NCI-H446 treated with DMSO at 0.1 percent for 48 hours (cell line): ENCODE results near the gene MLANA.
"Not testable (repeated sequence)": the region's sequence is repeated elsewhere in the genome, so short reads cannot be mapped to it uniquely, and the experiment has no call there.

Source experiments
- DNase-seq: peaks from one replicate; lab custom pipeline; 2025; lab: John Stamatoyannopoulos, UW

Gene MLANA

GRCh38 chr9:5869315-5870019 is 21.2 kb upstream of the MLANA start:
- no peak for DNase-seq

- DNase-seq = no peak
These were observed 20.7 kb upstream of the MLANA start for GRCh38 chr9:5870020-5870339.

DNA sequence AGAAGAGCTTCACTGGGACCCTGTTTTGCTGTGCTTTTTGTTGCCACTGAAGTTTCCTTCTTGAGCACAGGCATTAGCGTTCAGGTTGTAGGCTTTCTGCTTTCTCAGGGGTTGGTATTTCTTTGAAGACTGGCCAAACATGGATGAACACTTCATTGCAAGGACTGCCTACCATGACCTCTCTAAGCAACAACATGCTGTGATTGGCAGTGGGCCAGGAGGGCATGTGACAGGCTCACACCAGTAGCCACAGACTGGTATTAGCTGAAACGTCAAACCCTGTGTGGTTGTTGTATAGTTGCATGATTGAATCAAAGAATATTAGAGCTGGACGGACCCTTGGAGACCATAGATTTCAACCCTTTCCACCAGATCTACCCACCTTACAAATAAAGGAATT is 20.0 kb upstream of the MLANA start:
- DNase-seq = no peak

DNA sequence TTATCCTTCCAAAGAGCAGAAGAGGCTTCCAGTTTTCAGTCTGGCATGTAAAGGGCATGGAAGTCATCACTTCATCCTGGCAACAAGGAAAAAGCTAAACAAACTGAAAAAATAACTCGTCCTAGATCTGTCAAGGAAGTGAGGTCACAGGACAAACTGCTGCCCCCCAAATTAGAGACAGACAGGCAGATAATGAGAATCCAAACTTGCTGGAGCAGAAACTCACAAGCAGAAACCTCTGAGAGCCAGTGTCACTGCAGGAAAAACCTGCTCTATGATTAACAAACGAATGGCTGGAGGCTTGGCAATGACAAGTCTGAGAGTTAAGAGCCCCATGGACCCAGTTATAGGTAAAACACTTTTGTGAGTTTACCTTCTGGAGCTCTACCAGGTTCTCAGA is 18.9 kb upstream of the MLANA start:
- DNase-seq = no peak

GRCh38 chr9:5872511-5872910 is 18.2 kb upstream of the MLANA start:
- DNase-seq = no peak

DNA sequence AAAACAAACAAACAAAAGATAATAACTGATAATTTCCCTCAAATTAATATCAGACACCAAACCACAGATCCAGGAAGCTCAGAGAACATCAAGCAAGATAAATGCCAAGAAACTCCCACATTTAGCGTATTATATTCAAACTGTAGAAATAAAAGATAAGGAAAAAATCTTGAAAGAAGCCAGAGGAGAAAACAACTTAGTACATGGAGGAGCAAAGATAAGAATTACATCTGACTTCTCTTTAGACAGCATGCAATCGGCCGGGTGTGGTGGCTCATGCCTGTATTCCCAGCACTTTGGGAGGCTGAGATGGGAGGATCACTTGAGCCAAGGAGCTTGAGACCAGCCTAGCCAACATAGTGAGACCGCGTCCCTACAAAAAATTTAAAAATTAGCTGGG is 17.2 kb upstream of the MLANA start:
- DNase-seq = no peak

GRCh38 chr9:5874048-5874447 is 16.6 kb upstream of the MLANA start:
- DNase-seq = no peak

GRCh38 chr9:5876026-5876425 is 14.7 kb upstream of the MLANA start:
- no peak for DNase-seq

GRCh38 chr9:5876711-5877110 is 14.0 kb upstream of the MLANA start:
- no peak for DNase-seq

DNA sequence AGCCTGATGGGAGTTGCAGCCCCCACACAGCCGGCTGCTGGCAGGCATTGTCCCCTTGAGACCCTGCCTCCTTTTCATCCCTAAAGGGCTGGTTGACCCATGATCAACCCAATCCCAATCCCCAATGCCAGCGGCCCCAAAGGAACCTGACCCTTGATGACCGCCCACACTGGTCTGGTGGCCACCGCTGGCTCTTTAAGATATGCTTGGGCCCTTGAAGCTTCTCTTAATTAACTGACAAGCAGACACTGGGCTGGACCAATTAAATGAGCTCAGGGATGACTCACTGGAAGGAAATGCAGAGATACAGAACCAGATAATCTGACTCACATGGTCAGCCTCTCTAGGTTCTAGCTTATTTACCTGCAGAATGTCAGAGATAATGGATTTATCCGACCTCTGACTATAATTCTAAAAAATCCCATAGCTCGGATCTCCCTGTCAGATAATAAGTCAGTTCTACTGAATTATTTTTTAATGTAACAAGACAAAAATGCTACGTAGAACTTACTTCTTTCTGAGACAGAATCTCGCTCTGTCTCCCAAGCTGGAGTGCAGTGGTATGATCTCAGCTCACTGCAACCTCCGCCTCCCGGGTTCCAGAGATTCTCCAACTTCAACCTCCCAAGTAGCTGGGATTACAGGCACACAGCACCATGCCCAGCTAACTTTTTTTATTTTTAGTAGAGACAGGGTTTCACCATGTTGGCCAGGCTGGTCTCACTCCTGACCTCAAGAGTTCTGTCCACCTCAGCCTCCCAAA is 11.1 kb upstream of the MLANA start:
- DNase-seq = no peak

DNA sequence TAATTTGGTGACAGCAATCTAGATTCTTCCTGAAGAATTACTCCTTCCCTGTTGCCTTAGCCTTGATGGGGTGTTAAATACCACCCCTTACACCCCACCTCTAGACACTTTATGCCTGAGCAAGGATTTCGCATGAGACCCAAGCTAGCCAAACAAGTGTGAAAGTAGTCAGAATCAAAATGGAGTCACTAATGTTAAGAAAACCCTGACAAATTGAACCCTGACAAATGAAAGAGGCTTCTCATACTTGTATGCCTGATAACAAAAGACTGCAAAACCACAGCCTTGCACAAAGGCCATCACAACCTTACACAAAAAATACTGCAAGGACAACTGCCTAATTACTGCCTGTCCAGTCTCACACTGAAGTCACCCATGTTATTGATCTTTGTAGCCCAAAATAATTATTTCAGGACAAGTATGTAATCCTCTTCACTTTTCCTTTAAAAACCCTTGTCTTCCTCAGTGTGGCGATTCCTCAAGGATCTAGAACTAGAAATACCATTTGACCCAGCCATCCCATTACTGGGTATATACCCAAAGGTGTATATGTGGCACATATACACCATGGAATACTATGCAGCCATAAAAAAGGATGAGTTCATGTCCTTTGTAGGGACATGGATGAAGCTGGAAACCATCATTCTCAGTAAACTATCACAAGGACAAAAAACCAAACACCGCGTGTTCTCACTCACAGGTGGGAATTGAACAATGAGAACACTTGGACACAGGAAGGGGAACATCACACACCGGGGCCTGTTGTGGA is 8.3 kb upstream of the MLANA start:
- DNase-seq = not testable (repeated sequence)

DNA sequence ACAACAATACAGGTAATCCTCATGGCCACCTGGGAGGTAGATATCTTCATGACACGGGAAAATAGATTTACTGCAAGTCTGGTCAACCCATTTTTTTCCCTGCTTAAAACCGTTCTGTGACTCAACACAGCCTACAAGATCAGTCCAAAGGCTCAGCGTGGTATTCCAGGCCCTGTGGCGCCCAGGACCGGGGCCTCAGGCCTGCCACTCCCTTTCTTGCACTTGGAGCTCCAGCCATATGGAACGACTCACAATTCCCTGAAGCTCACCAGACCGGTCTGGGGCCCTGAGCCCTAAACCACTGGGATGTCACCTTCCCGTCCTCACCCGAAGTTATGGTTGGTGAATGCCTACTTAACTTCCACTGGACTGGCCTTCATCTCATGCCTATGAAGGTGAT is 6.5 kb upstream of the MLANA start:
- DNase-seq = no peak

GRCh38 chr9:5886114-5886939 is 4.4 kb upstream of the MLANA start:
- peak; percentile 48 for DNase-seq

DNA sequence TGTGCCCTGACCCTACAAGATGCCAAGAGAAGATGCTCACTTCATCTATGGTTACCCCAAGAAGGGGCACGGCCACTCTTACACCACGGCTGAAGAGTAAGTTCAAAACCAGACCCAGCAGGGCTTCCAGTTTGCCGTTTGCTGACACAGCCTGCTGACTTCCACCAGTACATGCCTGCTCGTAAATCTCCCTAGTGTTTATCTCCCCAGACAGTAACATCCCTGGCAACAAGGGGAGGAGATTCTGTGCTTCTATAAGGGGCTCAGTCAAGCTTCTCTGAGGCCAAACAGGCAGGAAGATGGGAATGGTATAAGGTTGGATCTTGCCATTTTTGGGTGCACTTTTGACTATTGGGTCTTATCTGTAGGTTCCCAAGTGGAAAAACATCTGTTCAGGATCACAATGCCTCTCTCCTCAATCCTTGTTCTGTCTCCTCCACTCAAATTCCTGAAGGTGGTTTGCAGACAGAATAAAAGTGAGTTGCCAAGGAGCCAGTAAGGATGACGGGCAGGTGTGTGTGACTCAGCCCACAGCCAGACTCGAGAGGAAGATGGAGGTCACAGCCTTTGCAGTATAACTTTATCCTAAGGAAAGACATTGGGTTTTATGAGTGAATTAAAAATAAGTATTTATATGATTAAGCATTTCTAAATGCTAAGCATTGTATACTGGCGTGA is 1.9 kb downstream of the MLANA start:
- no peak for DNase-seq

- no peak for DNase-seq
These were observed 2.4 kb downstream of the MLANA start for GRCh38 chr9:5893134-5893505.

- DNase-seq = no peak
These were observed 3.0 kb downstream of the MLANA start for GRCh38 chr9:5893591-5894236.

DNA sequence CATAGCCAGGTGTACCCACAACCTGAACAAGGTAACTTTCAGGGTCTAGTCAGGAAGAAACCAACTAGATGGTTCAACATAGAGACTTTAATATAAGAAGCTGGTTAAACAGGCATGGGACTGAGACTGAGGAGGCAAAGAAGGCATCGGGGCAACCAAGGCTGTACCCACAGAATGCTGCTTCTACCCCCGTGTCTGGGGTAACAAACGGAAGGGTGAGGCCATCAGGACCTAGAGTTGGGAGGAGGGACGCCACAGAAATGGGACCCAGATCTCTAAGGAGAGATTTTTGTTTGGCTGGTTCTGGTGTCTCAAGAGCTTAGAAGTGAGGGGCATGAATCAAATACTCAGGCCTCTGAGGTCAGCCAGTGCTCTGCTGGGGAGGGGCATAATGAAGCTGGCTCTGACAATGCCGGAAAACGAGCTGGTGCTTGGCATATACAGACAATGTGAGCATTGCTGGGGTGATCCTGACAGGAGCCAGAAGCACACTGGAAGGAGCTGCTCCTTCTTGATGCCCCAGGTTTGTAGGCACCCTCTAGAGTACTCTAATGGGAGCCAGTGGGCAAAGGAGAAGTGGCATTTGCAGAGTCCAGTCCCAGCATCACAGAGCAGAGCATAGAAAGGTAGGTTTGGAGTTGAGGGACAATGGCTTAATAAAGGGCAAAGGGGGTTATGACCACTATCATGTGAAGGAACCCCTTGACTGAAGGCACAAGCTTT is 3.7 kb downstream of the MLANA start:
- no peak for DNase-seq

DNA sequence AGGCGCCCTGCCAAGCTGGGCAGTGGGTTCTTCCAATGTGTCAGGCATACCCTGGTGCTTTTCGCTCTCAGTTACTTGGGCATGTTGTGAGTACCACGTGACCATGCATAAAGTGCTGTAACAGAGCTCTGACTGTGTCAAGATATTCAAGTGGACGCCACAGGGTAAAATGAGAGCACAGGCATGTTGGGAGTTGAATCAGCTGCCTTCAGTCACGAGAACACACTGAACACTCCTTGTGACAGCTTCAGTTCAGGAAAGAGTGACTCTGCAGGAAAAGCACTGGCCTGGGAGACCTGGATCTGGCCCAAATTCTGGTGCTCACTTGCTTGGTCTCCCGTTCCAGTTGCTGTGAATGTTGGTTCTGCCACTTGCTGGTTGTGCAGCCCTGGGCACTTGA is 5.1 kb downstream of the MLANA start:
- DNase-seq = no peak

GRCh38 chr9:5896863-5897262 is 6.2 kb downstream of the MLANA start:
- DNase-seq = no peak

GRCh38 chr9:5897851-5898250 is 7.2 kb downstream of the MLANA start:
- DNase-seq = no peak

DNA sequence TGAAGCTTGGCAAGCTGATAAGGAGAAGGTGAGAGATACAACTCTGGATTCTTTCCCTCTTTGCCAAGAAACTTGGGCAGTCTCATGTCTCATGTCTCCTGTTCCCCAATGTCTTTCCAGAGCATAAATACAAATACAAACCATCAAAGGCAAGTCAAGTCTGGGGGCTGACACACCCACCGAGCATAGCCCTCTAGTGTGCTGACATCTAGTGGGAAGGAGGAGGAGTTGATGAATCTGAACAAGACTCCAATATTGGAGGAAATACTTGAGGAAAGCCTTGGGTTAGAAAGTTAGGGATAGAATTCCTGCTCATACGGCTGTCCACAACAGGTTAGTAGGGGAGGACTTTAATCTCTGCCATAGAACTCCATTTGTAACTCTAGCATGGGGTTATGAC is 8.6 kb downstream of the MLANA start:
- no peak for DNase-seq
